Measurements from ENCODE around the gene GRK6.

Gene GRK6

DNA sequence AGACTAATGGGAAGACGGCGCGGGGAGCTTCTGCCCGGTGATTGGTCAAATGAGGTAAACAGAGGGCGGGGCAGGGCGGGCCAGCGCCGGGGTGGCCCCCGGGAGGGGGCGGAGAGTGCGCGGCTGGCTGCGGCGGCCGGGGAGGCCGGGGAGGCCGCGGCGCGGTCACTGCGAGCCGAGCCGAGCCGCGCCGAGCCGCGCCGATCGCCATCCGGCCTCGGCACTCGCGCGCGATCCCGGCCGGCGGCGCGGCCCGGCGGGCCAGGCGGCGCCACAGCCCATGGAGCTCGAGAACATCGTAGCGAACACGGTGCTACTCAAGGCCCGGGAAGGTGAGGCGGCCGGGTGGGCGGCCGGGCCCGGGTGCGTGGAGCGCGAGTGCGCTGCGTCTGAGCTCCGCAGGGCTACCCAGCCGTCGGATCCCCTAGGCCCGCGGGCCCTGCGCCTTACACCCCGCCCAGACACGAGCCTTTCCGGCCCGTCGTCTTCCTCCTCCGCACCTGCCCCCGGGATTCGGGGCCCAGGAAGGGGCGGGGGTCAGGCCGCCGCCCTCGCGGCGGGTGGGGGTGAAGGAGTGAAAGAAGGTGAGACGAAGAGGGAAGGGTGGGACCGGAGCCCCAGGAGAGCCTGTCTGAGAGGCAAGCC lies at the start of gene GRK6:
TSS of gene GRK6 (plus strand) at position 111 of the 645 bp plus-strand sequence. CDS start at position 281, 170 bp downstream.
- no peak for DNase-seq (ENCODE audit: low spot score)

DNA sequence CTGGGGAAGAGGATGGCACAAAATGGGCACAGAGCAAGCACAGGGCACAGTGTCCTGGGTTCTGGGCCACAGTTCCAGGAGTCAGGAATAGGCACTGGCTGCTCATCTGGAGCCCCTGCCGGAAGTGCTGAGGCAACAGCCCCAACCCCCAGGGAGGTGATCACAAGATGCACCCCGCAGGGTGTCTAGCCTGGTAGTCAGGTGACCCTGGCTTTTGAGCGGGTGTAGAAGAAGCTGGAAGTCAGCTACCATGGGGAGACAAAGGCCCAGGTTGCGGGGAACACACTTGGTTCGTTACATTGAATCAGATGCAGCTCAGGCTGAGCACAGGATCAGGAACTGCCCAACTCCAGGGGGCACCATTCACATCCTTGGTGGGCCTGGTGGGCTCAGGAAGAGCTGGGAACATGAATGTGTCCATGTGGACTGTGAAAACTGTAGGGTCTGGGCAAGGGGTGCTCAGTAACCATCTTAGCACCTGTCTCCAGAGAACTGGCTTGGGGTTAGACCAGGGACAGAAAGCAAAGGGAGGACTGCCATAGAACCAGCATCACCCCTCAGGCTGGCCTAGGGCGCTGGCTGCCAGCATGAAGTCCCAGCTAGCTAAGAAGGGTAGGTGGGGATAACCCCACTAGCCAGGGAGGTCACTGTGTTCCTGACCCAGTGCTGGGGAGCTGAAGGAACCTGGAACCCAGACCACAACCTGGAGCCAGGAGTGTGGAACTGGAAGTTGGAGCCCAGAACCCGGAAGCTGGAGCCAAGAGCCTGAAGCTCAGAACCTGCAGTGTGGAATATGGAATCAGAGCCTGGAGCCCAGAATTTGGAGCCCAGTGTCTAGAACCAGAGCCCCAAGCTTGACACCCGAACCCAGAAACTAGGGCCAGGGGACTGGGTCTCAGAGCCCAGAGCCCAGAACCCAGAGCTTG lies 48.4 kb upstream of the GRK6 start:
- DNase-seq (ENCODE audit: low spot score): no peak

DNA sequence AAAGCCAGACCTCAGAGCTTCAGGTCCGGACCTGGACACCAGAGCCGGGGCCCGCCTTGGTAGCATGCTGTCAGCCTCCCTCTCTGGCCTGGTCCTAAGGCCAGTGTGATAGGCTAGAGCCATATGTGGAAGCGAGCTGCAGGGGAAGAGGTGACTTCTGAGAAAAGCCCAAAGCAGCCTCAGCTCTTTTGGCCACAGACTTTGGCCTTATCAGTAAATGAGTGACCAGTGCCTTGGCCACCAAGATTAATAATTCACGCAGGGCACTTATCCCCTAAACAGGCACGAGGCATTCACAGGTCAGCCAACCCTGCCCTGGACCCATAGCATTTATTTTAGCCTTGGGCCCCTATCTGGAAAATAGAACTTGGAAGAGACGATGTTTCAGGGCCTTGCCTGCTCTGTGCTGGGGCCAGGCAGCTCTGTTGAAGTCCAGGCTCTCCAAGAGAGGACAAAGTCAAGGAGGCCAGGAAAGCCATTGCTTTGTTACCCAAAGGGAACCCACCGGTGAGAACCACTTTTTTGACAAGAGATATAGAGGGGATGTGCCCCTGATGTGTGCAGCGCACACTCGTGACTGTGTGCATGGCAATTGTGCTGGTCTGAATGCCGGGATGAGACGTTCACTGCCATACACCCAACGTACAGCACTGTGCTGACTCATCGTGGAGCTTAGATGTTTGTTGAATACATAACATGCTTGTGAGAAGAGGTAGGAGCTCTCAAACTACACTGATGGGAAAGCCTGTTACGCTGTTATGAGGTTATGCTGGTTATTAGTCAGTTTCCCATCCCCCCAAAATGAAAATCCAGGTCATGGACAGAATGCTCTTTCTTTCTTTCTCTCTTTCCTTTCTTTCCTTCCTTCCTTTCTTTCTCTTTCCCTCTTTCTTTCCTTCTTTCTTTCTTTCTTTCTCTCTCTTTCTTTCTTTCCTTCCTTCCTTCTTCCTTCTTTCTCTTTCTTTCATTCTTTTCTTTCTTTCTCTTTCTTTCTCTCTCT lies 47.3 kb upstream of the GRK6 start:
- peak; percentile 78 for DNase-seq (ENCODE audit: low spot score)

DNA sequence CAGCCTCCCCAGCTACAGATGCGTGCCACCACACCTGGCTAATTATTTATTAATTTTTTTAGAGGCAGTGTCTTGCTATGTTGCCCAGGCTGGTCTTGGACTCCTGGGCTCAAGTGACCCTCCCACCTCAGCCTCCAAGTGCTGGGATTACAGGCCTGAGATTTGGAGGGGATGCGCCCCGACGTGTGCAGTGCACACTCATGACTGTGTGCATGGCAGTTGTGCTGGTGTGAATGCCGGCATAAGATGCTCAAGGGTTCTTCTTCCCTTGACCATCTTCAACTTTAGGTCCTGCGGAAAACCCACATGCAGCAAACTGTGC lies 45.7 kb upstream of the GRK6 start:
- no peak for DNase-seq (ENCODE audit: low spot score)

DNA sequence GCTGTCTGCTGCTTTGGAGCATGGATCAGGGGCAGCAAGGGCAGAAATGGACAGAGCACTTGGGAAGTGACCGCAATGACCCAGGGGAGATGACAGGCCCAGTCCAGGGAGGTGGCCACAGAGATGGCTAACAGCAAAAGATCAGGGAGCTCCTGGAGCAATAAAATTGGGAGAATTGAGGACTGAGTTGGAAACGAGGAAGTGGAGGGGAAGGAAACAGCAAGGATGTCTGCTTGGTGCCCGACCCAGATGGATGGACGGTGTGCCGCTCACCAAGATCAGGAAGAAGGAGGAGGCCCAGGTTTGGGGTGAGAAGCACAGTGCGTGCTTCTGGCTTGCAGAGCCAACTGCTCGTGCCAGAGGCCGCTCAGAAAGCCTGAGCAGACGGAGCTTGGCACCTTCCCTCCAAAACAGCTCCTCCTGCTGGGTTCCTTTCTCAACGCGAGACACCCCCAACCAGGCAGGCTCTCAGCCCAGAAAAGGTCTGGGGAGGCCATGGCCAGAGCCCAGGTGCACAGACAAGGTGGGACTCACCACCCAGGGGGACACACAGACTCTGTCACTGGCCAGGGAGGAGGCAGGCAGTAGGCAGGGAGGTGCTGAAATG lies 44.0 kb upstream of the GRK6 start:
- DNase-seq (ENCODE audit: low spot score): no peak

DNA sequence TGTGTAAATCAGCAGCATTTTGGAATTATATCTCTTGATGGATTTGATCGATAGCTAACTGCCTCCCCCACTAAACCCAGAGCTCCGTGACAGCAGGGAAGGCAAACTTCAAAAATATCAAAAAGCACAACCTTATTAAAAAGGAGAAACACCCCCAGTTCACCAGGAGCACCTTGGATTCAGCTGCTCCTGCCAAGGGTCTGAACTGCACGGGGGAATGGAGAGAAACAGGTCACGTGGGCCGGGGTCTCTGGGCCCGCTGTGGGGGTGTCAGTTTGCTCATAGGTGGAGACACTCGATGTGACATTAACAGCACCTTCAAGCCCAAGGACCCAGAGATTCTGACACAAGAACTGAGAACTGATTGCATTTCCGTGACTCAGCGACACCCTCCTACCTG lies 43.3 kb upstream of the GRK6 start:
- DNase-seq (ENCODE audit: low spot score): no peak

DNA sequence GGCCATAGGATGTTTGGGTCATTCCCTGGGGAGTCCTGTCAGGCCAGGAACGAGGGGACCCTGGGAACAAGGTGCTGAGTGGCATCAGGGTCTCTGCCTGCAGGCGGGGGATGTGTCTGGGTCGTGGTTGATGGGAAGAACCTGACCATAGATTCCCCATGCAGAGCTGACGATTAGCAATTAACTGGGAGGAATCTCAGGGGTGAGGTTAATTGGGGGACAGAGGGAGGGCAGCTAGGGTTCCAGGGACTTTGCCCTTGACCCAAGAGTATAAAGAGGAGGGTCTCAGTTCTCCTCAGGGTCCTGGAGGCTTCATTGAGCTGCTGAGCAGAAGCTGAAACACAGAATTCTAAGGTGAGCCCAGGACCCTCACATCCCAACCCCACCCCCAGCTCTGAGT lies 42.3 kb upstream of the GRK6 start, which contains the start of gene SLC34A1:
TSS of gene SLC34A1 (plus strand) at position 301 of the 400 bp plus-strand sequence. CDS start 1,308 bp downstream, outside the sequence.
- DNase-seq (ENCODE audit: low spot score): no peak

DNA sequence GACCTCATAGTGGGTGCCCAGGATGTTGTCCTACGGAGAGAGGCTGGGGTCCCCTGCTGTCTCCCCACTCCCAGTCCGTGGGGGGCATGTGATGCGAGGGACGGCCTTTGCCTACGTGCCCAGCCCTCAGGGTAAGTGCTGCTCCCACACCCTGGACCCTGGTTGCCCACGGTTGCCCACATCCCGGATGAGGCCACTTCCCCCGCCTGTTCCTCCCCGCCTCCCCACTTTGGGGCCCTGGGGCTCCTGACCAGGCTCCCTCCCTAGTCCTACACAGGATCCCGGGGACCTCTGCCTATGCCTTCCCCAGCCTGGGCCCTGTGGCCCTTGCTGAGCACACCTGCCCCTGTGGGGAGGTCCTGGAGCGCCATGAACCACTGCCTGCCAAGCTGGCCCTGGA lies 40.8 kb upstream of the GRK6 start:
- no peak for DNase-seq (ENCODE audit: low spot score)

DNA sequence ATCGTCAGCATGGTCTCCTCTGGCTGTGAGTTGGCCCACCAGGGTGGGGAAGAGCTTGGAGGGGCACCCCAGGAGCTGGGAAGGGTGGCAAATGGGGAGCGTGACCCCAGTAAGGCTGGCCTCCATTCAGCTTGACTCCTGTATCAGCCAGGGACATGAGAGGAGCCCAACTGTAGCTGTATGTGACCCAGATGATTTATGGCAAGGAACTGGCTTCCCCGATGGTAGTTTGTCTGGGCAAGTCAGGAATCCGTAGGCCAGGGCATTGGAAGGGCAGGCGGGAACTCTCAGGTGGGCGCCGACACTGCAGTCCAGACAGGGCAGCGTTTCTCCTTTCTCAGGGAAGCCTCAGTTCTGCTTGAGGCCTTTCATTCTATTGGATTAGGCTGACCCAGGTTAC lies 39.9 kb upstream of the GRK6 start:
- no peak for DNase-seq (ENCODE audit: low spot score)

DNA sequence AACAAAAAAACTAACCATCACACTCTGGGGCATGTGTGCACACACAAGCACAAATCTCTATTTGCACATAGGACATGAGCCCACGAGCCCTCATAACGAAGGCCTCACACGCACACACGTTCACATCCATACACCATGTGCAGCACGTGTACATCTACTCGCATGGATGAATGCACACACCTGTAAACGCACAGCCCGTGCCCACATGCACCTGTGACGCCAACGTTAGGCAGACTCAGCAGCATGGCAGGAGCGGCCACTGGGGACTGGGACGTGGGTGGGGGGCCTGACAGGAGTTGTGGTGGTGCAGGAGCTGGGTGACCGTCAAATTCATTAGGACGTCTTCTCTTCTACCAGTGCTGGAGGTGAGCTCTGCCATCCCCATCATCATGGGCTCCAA lies 39.1 kb upstream of the GRK6 start:
- DNase-seq (ENCODE audit: low spot score): no peak

DNA sequence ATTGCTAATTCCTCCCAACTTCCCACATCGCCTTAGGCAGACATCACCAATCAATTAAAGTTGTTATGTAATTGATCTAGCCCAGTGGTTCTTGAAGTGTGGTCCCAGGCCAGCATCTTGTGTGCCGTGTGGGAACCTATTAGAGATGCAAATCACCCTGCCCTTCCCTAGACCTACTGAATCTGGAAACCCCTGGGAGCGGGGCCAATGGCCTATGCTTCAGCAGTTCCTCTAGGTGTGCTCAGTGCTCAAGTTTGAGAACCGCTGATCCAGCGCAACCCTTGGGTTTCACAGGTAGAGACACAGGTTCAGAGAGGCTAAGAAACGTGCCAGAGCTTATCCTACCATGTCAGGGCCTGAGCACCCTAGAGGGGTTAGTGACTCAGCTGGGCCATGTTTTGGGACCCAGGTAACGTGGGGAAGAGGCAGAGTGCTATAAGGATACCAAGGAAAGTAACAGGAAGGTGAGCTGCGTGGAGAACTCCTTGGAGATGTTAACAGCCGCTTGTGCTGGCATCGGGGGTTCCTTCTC lies 37.9 kb upstream of the GRK6 start:
- no peak for DNase-seq (ENCODE audit: low spot score)

DNA sequence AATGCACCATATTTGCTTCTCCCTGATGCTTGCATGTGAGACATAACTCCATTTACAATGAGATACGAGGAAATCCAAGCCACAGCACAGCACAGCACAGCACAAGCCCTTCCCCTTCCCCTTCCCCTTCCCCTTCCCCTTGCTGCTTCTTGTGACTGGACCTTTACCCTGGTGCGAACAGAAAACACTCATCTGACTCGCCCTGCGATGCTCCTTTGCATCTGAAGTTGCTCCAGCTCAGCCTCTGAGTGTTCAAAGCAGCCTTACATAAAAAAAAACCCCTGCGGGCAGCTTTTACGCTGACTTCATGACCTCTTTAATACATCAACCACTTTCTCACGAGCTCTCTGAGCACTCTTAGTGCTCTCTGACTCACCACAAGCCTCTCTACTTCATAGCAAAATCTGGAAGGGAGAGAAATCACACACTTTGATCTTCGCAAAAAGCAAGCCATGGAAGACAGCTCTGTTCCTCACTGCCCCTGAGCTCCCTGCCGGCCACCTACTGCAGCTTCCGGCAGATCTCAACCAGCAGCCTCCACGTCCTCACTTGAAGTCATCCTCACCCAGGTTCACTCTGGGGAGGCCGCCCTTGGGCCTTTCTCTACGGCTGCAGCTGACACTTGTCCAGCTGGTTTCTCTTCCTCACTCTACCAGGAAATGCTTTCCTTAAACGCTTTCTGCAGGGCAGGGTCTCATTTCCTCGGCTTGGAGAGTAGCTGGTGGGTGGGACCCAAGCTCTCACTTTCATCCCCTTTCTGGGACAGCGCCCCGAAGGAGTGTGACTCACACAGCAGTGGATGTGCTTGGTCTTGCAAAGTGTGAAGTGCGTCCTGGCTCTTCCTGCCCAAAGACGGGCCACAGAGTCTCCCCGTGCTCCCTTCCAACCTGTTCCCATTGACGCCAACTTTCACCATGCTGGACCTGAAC lies 37.0 kb upstream of the GRK6 start:
- DNase-seq (ENCODE audit: low spot score): peak; percentile 86

DNA sequence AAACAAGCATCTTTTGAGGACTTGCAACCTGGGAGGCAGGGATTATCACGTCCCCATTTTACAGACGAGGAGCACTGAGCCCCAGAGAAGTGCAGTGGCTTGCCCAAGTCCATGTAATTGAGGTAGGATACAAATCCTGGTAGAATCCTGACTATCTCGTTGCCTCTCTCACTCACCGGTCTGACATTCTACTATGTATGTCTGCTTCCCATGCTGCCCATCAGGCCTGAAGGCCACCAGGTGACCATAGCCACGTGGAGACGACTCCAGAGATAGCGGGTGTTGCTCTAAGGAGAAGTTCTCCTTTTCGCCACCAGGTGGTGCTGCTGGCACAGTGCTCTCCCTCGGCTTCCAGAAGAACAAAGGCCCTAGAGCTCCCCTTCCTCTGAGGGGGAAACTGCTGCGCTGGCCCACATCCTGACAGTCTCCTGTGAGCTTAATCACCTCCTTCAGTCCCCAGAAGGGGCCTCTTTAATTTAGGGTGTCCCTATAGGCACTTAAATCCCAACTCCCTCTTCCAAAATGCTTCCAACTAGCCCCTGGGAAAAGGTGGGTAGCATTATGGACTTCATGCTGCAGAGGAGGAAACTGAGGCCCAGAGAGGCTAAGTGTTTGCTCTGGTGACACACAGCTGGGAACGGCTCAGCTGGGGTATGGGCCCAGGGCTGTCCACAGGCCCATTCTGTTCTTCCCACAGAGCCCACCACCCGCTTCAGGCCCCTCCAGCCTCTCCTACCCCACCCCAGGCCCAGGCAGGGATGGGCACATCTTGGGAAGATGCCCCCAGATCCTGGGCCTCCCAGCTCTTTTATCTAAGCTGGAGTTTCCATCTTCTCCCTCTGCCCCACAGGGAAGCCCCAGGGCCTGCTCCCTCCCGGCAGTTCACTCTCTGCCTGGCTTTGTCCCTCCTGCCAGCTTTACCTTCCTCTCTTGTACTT lies 35.8 kb upstream of the GRK6 start:
- peak; percentile 91 for DNase-seq (ENCODE audit: low spot score)

DNA sequence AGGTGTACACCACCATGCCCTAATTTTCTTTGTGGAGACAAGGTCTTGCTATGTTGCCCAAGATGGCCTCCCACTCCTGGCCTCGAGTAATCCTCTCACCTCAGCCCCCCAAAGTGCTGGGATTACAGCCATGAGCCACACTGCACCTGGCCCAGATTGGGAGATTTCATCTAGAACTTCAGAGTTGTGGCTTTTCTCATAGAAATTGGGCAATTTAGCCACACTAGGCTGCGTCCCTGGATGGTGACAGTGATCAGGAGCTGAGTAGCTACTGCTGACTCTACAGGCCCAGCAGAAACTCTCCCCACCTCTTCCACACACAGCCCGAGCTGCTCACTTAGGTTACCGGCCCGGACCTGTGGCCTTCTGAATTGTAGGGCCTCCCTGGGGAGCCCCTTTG lies 33.7 kb upstream of the GRK6 start:
- no peak for DNase-seq (ENCODE audit: low spot score)

DNA sequence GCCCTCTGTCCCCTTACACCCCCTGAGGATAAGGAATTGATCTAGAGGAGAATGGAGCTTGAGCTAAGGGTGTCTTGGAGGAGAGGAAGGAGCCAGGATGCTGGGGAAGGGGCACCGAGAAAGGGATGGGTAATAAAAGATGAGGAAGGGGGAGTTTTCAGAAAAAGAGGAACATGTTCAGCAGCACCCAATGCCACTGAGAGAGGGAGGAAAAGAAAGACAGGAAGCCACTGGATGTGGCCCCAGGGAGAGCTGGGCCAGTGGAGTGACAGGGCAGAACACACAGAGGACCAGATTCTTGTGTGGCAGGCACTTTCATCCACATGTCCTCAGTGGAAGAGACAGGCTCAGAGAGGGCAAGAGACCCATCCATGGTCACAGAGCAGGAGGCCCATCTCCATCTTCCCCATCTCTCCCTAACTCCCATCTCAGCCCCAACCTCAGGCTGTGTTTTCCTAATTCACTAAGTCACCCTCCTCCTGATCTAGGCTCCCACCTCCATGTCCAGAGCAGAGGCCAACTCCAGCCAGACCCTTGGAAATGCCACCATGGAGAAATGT lies 33.2 kb upstream of the GRK6 start:
- no peak for DNase-seq (ENCODE audit: low spot score)

DNA sequence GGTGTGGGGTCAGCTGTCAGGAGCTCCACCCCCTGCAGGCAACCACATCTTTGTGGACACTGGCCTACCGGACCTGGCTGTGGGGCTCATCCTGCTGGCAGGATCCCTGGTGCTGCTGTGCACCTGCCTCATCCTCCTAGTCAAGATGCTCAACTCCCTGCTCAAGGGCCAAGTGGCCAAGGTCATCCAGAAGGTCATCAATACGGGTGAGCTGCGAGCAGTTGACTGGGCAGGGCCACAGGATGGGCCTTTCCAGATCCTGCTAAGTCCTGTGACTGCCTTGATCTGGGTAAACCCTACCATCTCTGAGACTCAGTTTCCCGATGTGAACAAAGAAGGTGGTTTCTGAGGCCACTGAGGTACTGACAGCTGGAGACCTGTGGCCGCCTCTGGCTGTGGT lies 32.5 kb upstream of the GRK6 start:
- no peak for DNase-seq (ENCODE audit: low spot score)

DNA sequence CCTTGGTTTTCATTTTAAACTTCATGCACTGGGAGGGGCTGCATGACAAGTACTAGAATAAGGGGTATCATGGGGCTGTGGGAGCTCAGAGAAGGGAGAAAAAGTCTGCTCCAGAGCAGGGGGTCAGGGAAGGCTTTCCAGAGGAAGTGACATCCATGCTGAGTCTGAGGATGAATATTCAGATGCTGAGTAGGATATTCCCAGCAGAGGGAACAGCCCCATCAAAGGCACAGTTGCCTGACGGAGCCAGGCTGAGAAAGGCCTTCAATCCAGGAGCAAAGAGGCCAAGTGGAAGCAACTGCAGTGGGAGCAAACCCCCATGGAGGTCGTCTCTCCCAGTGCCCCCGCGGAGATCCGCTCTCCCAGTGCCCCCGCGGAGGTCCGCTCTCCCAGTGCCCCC lies 30.4 kb upstream of the GRK6 start:
- DNase-seq (ENCODE audit: low spot score): no peak

DNA sequence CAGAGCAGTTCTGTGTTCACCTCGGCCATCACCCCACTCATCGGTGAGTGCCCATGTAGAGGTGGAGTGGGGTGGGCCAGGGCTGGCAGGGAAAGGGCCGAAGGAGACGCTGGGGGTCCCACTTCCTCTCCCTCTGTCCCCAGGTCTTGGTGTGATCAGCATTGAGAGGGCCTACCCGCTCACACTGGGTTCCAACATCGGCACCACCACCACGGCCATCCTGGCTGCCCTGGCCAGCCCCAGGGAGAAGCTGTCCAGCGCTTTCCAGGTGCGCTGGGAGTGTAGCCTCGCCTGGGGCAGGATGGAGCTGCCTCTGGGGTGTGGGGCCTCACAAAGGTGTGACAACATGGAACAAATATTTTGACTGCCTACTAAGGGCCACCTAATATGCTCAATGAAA lies 29.7 kb upstream of the GRK6 start:
- no peak for DNase-seq (ENCODE audit: low spot score)

DNA sequence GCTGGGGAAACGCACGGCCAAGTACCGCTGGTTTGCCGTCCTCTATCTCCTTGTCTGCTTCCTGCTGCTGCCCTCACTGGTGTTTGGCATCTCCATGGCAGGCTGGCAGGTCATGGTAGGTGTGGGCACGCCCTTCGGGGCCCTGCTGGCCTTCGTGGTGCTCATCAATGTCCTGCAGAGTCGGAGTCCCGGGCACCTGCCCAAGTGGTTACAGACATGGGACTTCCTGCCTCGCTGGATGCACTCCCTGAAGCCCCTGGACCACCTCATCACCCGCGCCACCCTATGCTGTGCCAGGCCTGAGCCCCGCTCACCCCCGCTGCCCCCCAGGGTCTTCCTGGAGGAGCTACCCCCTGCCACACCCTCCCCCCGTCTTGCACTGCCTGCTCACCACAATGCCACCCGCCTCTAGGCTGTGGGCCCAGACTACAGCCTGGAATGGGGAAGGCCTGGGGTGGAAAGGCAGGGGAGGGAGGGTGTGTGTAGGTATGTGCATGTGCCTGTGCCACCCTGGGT lies 28.5 kb upstream of the GRK6 start:
- DNase-seq (ENCODE audit: low spot score): no peak
